ENCODE results near the gene ZIC1. TPM values are rescaled to one million over a fixed set of nuclear protein-coding genes. Genes with fewer than 3 reads are reported as not detected.

Gene ZIC1
- total and polyA plus RNA-seq, 4 donors: under 0.01 to 0.10 TPM; not detected in 2

GRCh38 chr3:147384210-147385058 is 24.7 kb upstream of the ZIC1 start:
- Histone ChIP-seq H3K4me3 (no peak overlapping the region), H3K36me3 (ENCODE audit: control insufficient read depth in 4 of 4, insufficient read depth in 4 of 4, low read length in 4 of 4) (no peaks in the 10 kb centered on the region), H3K9ac (ENCODE audit: insufficient read depth in 1 of 2, low read length in 2 of 2) (no peak overlapping the region), H3K27me3 (ENCODE audit: control insufficient read depth in 3 of 3, insufficient read depth in 3 of 3, low read length in 2 of 3) (peaks cover 22 to 100% (median 99%) of the 10 kb centered on the region in 3 donors), H3K4me1 (ENCODE audit: control insufficient read depth in 5 of 5, insufficient read depth in 5 of 5, low read length in 5 of 5) (no peaks in the 10 kb centered on the region), H3K9me3 (ENCODE audit: control insufficient read depth in 4 of 4, insufficient read depth in 3 of 4, low read length in 3 of 4) (peaks cover 0 to 28% (median 0%) of the 10 kb centered on the region in 4 donors), H3K27ac (ENCODE audit: low read depth in 1 of 2, low read length in 1 of 2) (no peak overlapping the region)
- TF ChIP-seq CTCF (IDR thresholded peaks at IDR 0.05; ENCODE audit: control extremely low read depth, extremely low read depth): no peak
- no peak for ATAC-seq (ENCODE audit: insufficient read depth, low FRiP score)
- DNase-seq: no peak
- 10 to 11% methylated on average over 27 of the region's 27 CpGs for WGBS, 2 donors

GRCh38 chr3:147385059-147386012 is 23.8 kb upstream of the ZIC1 start:
- TF ChIP-seq CTCF (IDR thresholded peaks at IDR 0.05; ENCODE audit: control extremely low read depth, extremely low read depth): no peak
- Histone ChIP-seq H3K27me3 (ENCODE audit: control insufficient read depth in 3 of 3, insufficient read depth in 3 of 3, low read length in 2 of 3) (peaks cover 19 to 100% (median 99%) of the 10 kb centered on the region in 3 donors), H3K9me3 (ENCODE audit: control insufficient read depth in 4 of 4, insufficient read depth in 3 of 4, low read length in 3 of 4) (peaks cover 0 to 24% (median 0%) of the 10 kb centered on the region in 4 donors), H3K36me3 (ENCODE audit: control insufficient read depth in 4 of 4, insufficient read depth in 4 of 4, low read length in 4 of 4) (no peaks in the 10 kb centered on the region), H3K9ac (ENCODE audit: insufficient read depth in 1 of 2, low read length in 2 of 2) (no peak overlapping the region), H3K4me1 (ENCODE audit: control insufficient read depth in 5 of 5, insufficient read depth in 5 of 5, low read length in 5 of 5) (no peaks in the 10 kb centered on the region), H3K27ac (ENCODE audit: low read depth in 1 of 2, low read length in 1 of 2) (no peak overlapping the region), H3K4me3 (no peak overlapping the region)
- no peak for ATAC-seq (ENCODE audit: insufficient read depth, low FRiP score)
- DNase-seq: no peak
- 9 to 12% methylated on average over 23 of the region's 23 CpGs for WGBS, 2 donors

- H3K36me3 ChIP-seq (ENCODE audit: control insufficient read depth in 4 of 4, insufficient read depth in 4 of 4, low read length in 4 of 4): no peaks in the 10 kb centered on the region
- H3K27me3 ChIP-seq (ENCODE audit: control insufficient read depth in 3 of 3, insufficient read depth in 3 of 3, low read length in 2 of 3): peaks cover 24 to 100% (median 98%) of the 10 kb centered on the region in 3 donors
- no peak overlapping the region for H3K4me3 ChIP-seq
- TF ChIP-seq CTCF (IDR thresholded peaks at IDR 0.05; ENCODE audit: control extremely low read depth, extremely low read depth): no peak
- WGBS, 2 donors: 6 to 10% methylated on average over 10 of the region's 10 CpGs
- peaks cover 0 to 33% (median 0%) of the 10 kb centered on the region in 4 donors for H3K9me3 ChIP-seq (ENCODE audit: control insufficient read depth in 4 of 4, insufficient read depth in 3 of 4, low read length in 3 of 4)
- H3K4me1 ChIP-seq (ENCODE audit: control insufficient read depth in 5 of 5, insufficient read depth in 5 of 5, low read length in 5 of 5): peaks cover 0 to 8% (median 0%) of the 10 kb centered on the region in 5 donors
- ATAC-seq (ENCODE audit: insufficient read depth, low FRiP score) (no peak), DNase-seq (no peak)
- no peak overlapping the region for H3K27ac ChIP-seq (ENCODE audit: low read depth in 1 of 2, low read length in 1 of 2)
- no peak overlapping the region for H3K9ac ChIP-seq (ENCODE audit: insufficient read depth in 1 of 2, low read length in 2 of 2)
These were observed 21.8 kb upstream of the ZIC1 start for GRCh38 chr3:147387291-147387884.

Measured in lung (tissue), 12 donors.